Stimulated activated CD8-positive, alpha-beta memory T cell treated with anti-CD3 and anti-CD28 coated beads, Interleukin-4, amount 100 ng/mL, for 24 hours (primary cell): ENCODE data around the gene DNM3.
A peak's percentile ranks its signal among the peaks of the same experiment; 100 is the strongest.

Experiments
- DNase-seq: peaks from one replicate; pipeline ENCODE4 v3.0.0-alpha.2; 2020; ENCODE audit warnings: low read depth

The DNM3 gene

GRCh38 chr1:172177849-172178248 lies 336.6 kb downstream of the DNM3 start:
- DNase-seq = no peak

- DNase-seq = no peak
These were observed 337.6 kb downstream of the DNM3 start for GRCh38 chr1:172178886-172179285.

GRCh38 chr1:172179918-172180317 lies 338.6 kb downstream of the DNM3 start:
- DNase-seq = no peak

- peak; percentile 6 for DNase-seq
These were observed 339.4 kb downstream of the DNM3 start for GRCh38 chr1:172180501-172181285.

- DNase-seq = no peak
These were observed 343.4 kb downstream of the DNM3 start for GRCh38 chr1:172184506-172185191.

GRCh38 chr1:172185211-172185610 lies 343.9 kb downstream of the DNM3 start:
- no peak for DNase-seq

GRCh38 chr1:172185996-172186395 lies 344.7 kb downstream of the DNM3 start:
- DNase-seq = no peak

GRCh38 chr1:172201572-172201971 lies 360.3 kb downstream of the DNM3 start:
- DNase-seq = no peak

GRCh38 chr1:172203135-172203823 lies 362.0 kb downstream of the DNM3 start:
- no peak for DNase-seq

GRCh38 chr1:172203902-172204301 lies 362.6 kb downstream of the DNM3 start:
- DNase-seq = no peak

GRCh38 chr1:172206256-172206655 lies 365.0 kb downstream of the DNM3 start:
- DNase-seq = no peak

- no peak for DNase-seq
These were observed 367.3 kb downstream of the DNM3 start for GRCh38 chr1:172208635-172209034.

- DNase-seq = no peak
These were observed 369.9 kb downstream of the DNM3 start for GRCh38 chr1:172211221-172211620.

- DNase-seq = no peak
These were observed 370.8 kb downstream of the DNM3 start for GRCh38 chr1:172212124-172212523.

GRCh38 chr1:172215006-172215405 lies 373.7 kb downstream of the DNM3 start:
- no peak for DNase-seq

GRCh38 chr1:172219966-172220365 lies 378.7 kb downstream of the DNM3 start:
- no peak for DNase-seq

- DNase-seq = no peak
These were observed 379.1 kb downstream of the DNM3 start for GRCh38 chr1:172220376-172220775.

GRCh38 chr1:172221436-172221835 lies 380.1 kb downstream of the DNM3 start:
- DNase-seq = no peak

- no peak for DNase-seq
These were observed 383.6 kb downstream of the DNM3 start for GRCh38 chr1:172224871-172225270.

GRCh38 chr1:172229942-172230341 lies 388.6 kb downstream of the DNM3 start:
- no peak for DNase-seq

- DNase-seq = no peak
These were observed 389.2 kb downstream of the DNM3 start for GRCh38 chr1:172230526-172230925.

- DNase-seq = no peak
These were observed 395.7 kb downstream of the DNM3 start for GRCh38 chr1:172236958-172237357.

GRCh38 chr1:172238158-172238557 lies 396.9 kb downstream of the DNM3 start:
- no peak for DNase-seq
